Pancreas (tissue), 10 donors: ENCODE results near the gene CASKIN2. TPM values are rescaled to one million over a fixed set of nuclear protein-coding genes. Genes with fewer than 3 reads are reported as not detected.

Experiments
- ATAC-seq, 4 donors: fragments of 200-7000 bp; cut with Tn5 transposase; one replicate each; pipeline versions ENCODE4 v1.8.0 to v1.9.1; 2020; ENCODE audit warnings: mild to moderate bottlenecking in 4 of 4, moderate library complexity in 4 of 4
- DNase-seq, 6 donors: peaks; one replicate each; pipeline ENCODE4 v3.0.0-alpha.2; 2020
- FAIRE-seq: peaks from 2 replicates; lab custom pipeline; 2012; peaks lifted over from hg19 to GRCh38; lab: Jason Lieb, UNC
- H3K27ac ChIP-seq, 4 donors: fragments of 200-600 bp; sonication (generic); 1 replicate in 3 of 4; 2 replicates in 1 of 4; pipeline versions ENCODE4 v1.5.0 to v1.8.0; 2020
- H3K27me3 ChIP-seq, 4 donors: fragments of 200-600 bp; one replicate each; pipeline ENCODE4 v1.8.0; 2021
- H3K36me3 ChIP-seq, 3 donors: fragments of 200-600 bp; sonication (generic) in 1 of 3; one replicate each; pipeline versions ENCODE4 v1.5.0 to v1.8.0; 2020 to 2021
- H3K4me1 ChIP-seq, 3 donors: fragments of 200-600 bp; one replicate each; pipeline ENCODE4 v1.8.0; 2021
- H3K4me3 ChIP-seq, 4 donors: fragments of 200-600 bp; sonication (generic) in 2 of 4; one replicate each; pipeline versions ENCODE4 v1.5.0 to v1.8.0; 2020 to 2021
- H3K9me3 ChIP-seq, 4 donors: fragments of 200-600 bp; one replicate each; pipeline ENCODE4 v1.8.0; 2021
- CTCF ChIP-seq, 4 donors: fragments of 200-600 bp; sonication (generic) in 3 of 4; IDR thresholded peaks; one replicate each; pipeline versions ENCODE4 v1.5.0 to v1.8.0; 2021; ENCODE audit warnings: antibody characterized with exemption in 4 of 4
- WGBS, 2 donors: extraction: QIAGEN DNeasy Blood & Tissue Kit; methylation state at CpG; one replicate each; pipeline ENCODE4 v1.1.7; 2013; 5-methylcytosine and 5-hydroxymethylcytosine counted together
- intact Hi-C, 3 donors: fragments of 100-400 bp; cut with DNase I; formaldehyde crosslinking; loops; one replicate each; pipeline versions ENCODE4 v1.11.1 to v1.14.2; 2022
- polyA plus RNA-seq, 2 donors: library from polyadenylated mRNA; stranded (reverse); fragments of 200-250 nt; gene quantifications; one replicate each; pipeline ENCODE4 v1.2.3, GENCODE V29; 2013
- total RNA-seq, 6 donors: library from RNA; stranded (reverse); fragmentation: NEBNext Ultra II Directional in 4 of 6; extraction: Animal tissue kit (Norgen Biotek cat#: 25700) in 4 of 6; gene quantifications; one replicate each; pipeline versions ENCODE4 v1.2.1 to v1.2.4, GENCODE V29; 2021 to 2023
- donor health status: healthy with polysubstance abuse.
- donor health status: DM: no; HTN: no; CAD: no; lungs with moderate emphysema.
- donor health status: DM: no; HTN: no; CAD: no.
- donor health status: control.
- donor health status: control.
- donor health status: Bipolar disorder and iron deficiency.
- donor health status: DM: yes; HTN: yes; CAD: no.
- donor health status: DM: no; HTN: no; CAD: no.
- donor health status: DM: no; HTN: no; CAD: no.
- donor health status: DM: yes; HTN: yes; CAD: no.

The CASKIN2 gene
- total and polyA plus RNA-seq, 8 donors = 12.1 to 20.7 (median 13.2) TPM

- no peak for FAIRE-seq
- ATAC-seq = peak in 3 of 4 donors; percentile 10 to 40 (median 17)
- H3K4me3 ChIP-seq = no peak overlapping the region
- peaks cover 17 to 25% (median 21%) of the 10 kb centered on the region in 3 donors for H3K4me1 ChIP-seq
- no peaks in the 10 kb centered on the region for H3K9me3 ChIP-seq
- no peak for DNase-seq
- H3K27ac ChIP-seq = peak overlapping the region in 3 of 4 donors; percentile 8 to 37 (median 10)
- intact Hi-C loops = loop anchor here in 1 of 3 donors (10.0 kb wide), 1 partner anchor 53 kb away; the partner anchor contains the start of gene MYO15B
- WGBS, 2 donors = 58 to 61% methylated on average over 7 of the region's 7 CpGs
- no peaks in the 10 kb centered on the region for H3K36me3 ChIP-seq
- no peaks in the 10 kb centered on the region for H3K27me3 ChIP-seq
- TF ChIP-seq CTCF (IDR thresholded peaks at IDR 0.05) = no peak
Observed at GRCh38 chr17:75531721-75532072, 16.4 kb upstream of the CASKIN2 start.

- TF ChIP-seq CTCF (IDR thresholded peaks at IDR 0.05) = no peak
- ATAC-seq (peak in 3 of 4 donors; percentile 12 to 23 (median 15)), FAIRE-seq (no peak), DNase-seq (no peak)
- H3K4me1 ChIP-seq = peaks cover 17 to 25% (median 21%) of the 10 kb centered on the region in 3 donors
- intact Hi-C loops = loop anchor here in 1 of 3 donors (10.0 kb wide), 1 partner anchor 54 kb away; the partner anchor contains the start of gene MYO15B
- peak overlapping the region in 3 of 4 donors; percentile 8 to 37 (median 10) for H3K27ac ChIP-seq
- no peak overlapping the region for H3K4me3 ChIP-seq
- no peaks in the 10 kb centered on the region for H3K36me3 ChIP-seq
- no peaks in the 10 kb centered on the region for H3K9me3 ChIP-seq
- 58 to 64% methylated on average over 19 of the region's 19 CpGs for WGBS, 2 donors
- no peaks in the 10 kb centered on the region for H3K27me3 ChIP-seq
Observed at GRCh38 chr17:75530837-75531720, 15.7 kb upstream of the CASKIN2 start.

GRCh38 chr17:75526555-75527270 lies 11.4 kb upstream of the CASKIN2 start:
- no peak for DNase-seq
- no peak for FAIRE-seq
- intact Hi-C loops = loop anchor here in 1 of 3 donors (5.0 kb wide), 1 partner anchor 61 kb away; the partner anchor contains the start of gene MYO15B

More at GRCh38 chr17:75526555-75527270, 11.4 kb upstream of the CASKIN2 start:
- peaks cover 16 to 23% (median 18%) of the 10 kb centered on the region in 3 donors for H3K4me1 ChIP-seq
- TF ChIP-seq CTCF (IDR thresholded peaks at IDR 0.05) = no peak
- no peaks in the 10 kb centered on the region for H3K9me3 ChIP-seq
- H3K27ac ChIP-seq = peak overlapping the region; percentile 84 to 89 (median 88)
- 12 to 15% methylated on average over 13 of the region's 13 CpGs for WGBS, 2 donors
- ATAC-seq = peak in 2 of 4 donors; percentile 6 to 26
- no peaks in the 10 kb centered on the region for H3K27me3 ChIP-seq
- peak overlapping the region; percentile 41 to 85 (median 66) for H3K4me3 ChIP-seq
- H3K36me3 ChIP-seq = peaks cover 0 to 7% (median 0%) of the 10 kb centered on the region in 3 donors
